Smooth muscle cell (in vitro differentiated cells): ENCODE data around the gene IL33. TPM values are rescaled to one million over a fixed set of nuclear protein-coding genes. Genes with fewer than 3 reads are reported as not detected.
"Not testable (repeated sequence)": the region's sequence is repeated elsewhere in the genome, so short reads cannot be mapped to it uniquely, and the experiment has no call there.

ENCODE experiments used
- DNase-seq: peaks from one replicate; lab custom pipeline; 2025; ENCODE audit not compliant: unreplicated experiment; lab: John Stamatoyannopoulos, UW
- H2AFZ ChIP-seq: fragments of 200-600 bp; sonication (generic); 2 replicates; pipeline ENCODE4 v1.6.0; 2016; ENCODE audit warnings: antibody characterized with exemption, low read depth, mild to moderate bottlenecking
- H3F3A ChIP-seq: fragments of 200-600 bp; sonication (generic); 2 replicates; pipeline ENCODE4 v1.6.0; 2017; ENCODE audit warnings: antibody characterized with exemption, low read depth
- H3K27ac ChIP-seq: fragments of 200-600 bp; sonication (generic); 2 replicates; pipeline ENCODE4 v1.5.1; 2016; ENCODE audit warnings: low read depth, mild to moderate bottlenecking
- H3K27me3 ChIP-seq: fragments of 200-600 bp; sonication (generic); 2 replicates; pipeline ENCODE4 v1.6.1; 2016; ENCODE audit warnings: low read depth, mild to moderate bottlenecking
- H3K36me3 ChIP-seq: fragments of 200-600 bp; sonication (generic); 2 replicates; pipeline ENCODE4 v1.5.1; 2016; ENCODE audit warnings: low read depth
- H3K4me1 ChIP-seq: fragments of 200-600 bp; sonication (generic); 2 replicates; pipeline ENCODE4 v1.5.1; 2016; ENCODE audit warnings: low read depth
- H3K4me2 ChIP-seq: fragments of 200-600 bp; sonication (generic); 2 replicates; pipeline ENCODE4 v1.6.0; 2016; ENCODE audit warnings: mild to moderate bottlenecking
- H3K4me3 ChIP-seq: fragments of 200-600 bp; sonication (generic); 2 replicates; pipeline ENCODE4 v1.5.1; 2016; ENCODE audit warnings: mild to moderate bottlenecking
- H3K79me2 ChIP-seq: fragments of 200-600 bp; sonication (generic); 2 replicates; pipeline ENCODE4 v1.6.0; 2016; ENCODE audit warnings: low read depth, mild to moderate bottlenecking
- H3K9ac ChIP-seq: fragments of 200-600 bp; sonication (generic); 2 replicates; pipeline ENCODE4 v1.6.0; 2016; ENCODE audit warnings: low read depth
- H3K9me3 ChIP-seq: fragments of 200-600 bp; sonication (generic); replicated peaks from 2 replicates; pipeline ENCODE4 v1.5.1; 2016; ENCODE audit warnings: low read depth
- H4K20me1 ChIP-seq: fragments of 200-600 bp; sonication (generic); 2 replicates; pipeline ENCODE4 v1.6.0; 2016; ENCODE audit warnings: low read depth
- CTCF ChIP-seq: fragments of 200-600 bp; sonication (generic); IDR thresholded peaks from 2 replicates; pipeline ENCODE4 v1.5.1; 2017; ENCODE audit warnings: borderline replicate concordance, mild to moderate bottlenecking, antibody characterized with exemption; ENCODE audit not compliant: insufficient read depth, poor library complexity, severe bottlenecking
- WGBS: methylation state at CpG from one replicate; pipeline ENCODE4 v1.1.7; 2016; ENCODE audit warnings: low lambda C conversion rate; 5-methylcytosine and 5-hydroxymethylcytosine counted together
- polyA plus RNA-seq: library from polyadenylated mRNA; unstranded; fragments of >200 nt; fragmentation: Nextera tagmentation; extraction: Ambion mirVana; gene quantifications from 2 replicates; pipeline ENCODE4 v1.2.1, GENCODE V29; 2016
- total RNA-seq: library from RNA; depleted of rRNA; stranded (reverse); fragments of >200 nt; gene quantifications from 2 replicates; pipeline ENCODE4 v1.2.3, GENCODE V29; 2014

IL33 gene, protein sequence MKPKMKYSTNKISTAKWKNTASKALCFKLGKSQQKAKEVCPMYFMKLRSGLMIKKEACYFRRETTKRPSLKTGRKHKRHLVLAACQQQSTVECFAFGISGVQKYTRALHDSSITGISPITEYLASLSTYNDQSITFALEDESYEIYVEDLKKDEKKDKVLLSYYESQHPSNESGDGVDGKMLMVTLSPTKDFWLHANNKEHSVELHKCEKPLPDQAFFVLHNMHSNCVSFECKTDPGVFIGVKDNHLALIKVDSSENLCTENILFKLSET
- total RNA-seq (14.4 and 18.8 TPM in 2 replicates), polyA plus RNA-seq (3.8 and 6.7 TPM in 2 replicates)

GRCh38 chr9:6215562-6215961 is at the start of gene IL33:
Gene IL33 (plus strand): TSS chr9:6215807. CDS start chr9:6241695, 25,888 bp downstream.
- peak within 1 kb of the TSS; percentile 79 for H3K4me2 ChIP-seq

GRCh38 chr9:6171667-6172066 is 43.9 kb upstream of the IL33 start:
- no peak overlapping the region for H3K4me3 ChIP-seq

More at GRCh38 chr9:6215562-6215961, at the start of gene IL33:
- H3K4me1 ChIP-seq: no peaks in the 10 kb centered on the region
- no peak within 1 kb of the TSS for H3K4me3 ChIP-seq
- H3K79me2 ChIP-seq: no peaks in the 10 kb centered on the region
- no peaks in the 10 kb centered on the region for H4K20me1 ChIP-seq
- DNase-seq: no peak
- no peaks in the 10 kb centered on the region for H3K27me3 ChIP-seq
- WGBS: 33% methylated on average over 3 of the region's 3 CpGs
- H2AFZ ChIP-seq: peak within 1 kb of the TSS; percentile 54
- no peaks in the 10 kb centered on the region for H3K9me3 ChIP-seq
- H3F3A ChIP-seq: no peaks in the 10 kb centered on the region
- no peak within 1 kb of the TSS for H3K9ac ChIP-seq
- H3K27ac ChIP-seq: peak within 1 kb of the TSS; percentile 66
- TF ChIP-seq CTCF: no peak
- H3K36me3 ChIP-seq: no peaks in the 10 kb centered on the region

DNA sequence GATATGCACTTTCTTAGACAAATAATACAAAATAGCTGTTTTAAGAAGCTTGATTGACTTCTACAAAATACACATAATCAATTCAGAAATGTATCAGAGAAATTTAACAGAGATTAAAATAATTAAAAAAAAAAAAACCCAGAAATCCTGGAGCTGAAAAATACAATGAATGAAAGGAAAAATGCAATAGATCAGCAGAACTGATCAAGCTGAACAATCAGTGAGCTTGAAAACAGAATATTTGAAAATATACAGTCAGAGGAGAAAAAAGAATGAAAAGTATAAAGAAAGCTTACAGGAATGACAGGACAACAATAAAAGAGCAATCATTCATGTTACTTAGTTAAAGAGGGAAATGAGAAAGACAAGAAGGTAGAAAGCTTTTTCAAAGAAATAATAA is 41.7 kb upstream of the IL33 start:
- Histone ChIP-seq H3K4me2 (no peak overlapping the region), H3K27me3 (no peaks in the 10 kb centered on the region), H3F3A (no peaks in the 10 kb centered on the region), H3K9me3 (peaks cover 14% of the 10 kb centered on the region), H3K79me2 (no peaks in the 10 kb centered on the region), H3K9ac (no peak overlapping the region), H2AFZ (no peak overlapping the region), H3K4me3 (no peak overlapping the region), H3K4me1 (no peaks in the 10 kb centered on the region), H3K27ac (no peak overlapping the region), H4K20me1 (no peaks in the 10 kb centered on the region), H3K36me3 (peaks cover 4% of the 10 kb centered on the region)
- DNase-seq: no peak
- no peak for TF ChIP-seq CTCF

More at GRCh38 chr9:6171667-6172066, 43.9 kb upstream of the IL33 start:
- H3K4me2 ChIP-seq: no peak overlapping the region
- peaks cover 4% of the 10 kb centered on the region for H3K36me3 ChIP-seq
- 7% methylated on average over 1 of the region's 1 CpG for WGBS
- no peaks in the 10 kb centered on the region for H3K79me2 ChIP-seq
- H4K20me1 ChIP-seq: no peaks in the 10 kb centered on the region
- H2AFZ ChIP-seq: no peak overlapping the region
- H3K9me3 ChIP-seq: peaks cover 14% of the 10 kb centered on the region
- no peaks in the 10 kb centered on the region for H3K27me3 ChIP-seq
- no peak overlapping the region for H3K9ac ChIP-seq
- DNase-seq: no peak
- H3K4me1 ChIP-seq: no peaks in the 10 kb centered on the region
- no peaks in the 10 kb centered on the region for H3F3A ChIP-seq
- H3K27ac ChIP-seq: no peak overlapping the region
- no peak for TF ChIP-seq CTCF

GRCh38 chr9:6182549-6183226 is 32.9 kb upstream of the IL33 start:
- H3K79me2 ChIP-seq, H3K4me1 ChIP-seq, H3K4me2 ChIP-seq, DNase-seq, H4K20me1 ChIP-seq, H3K9ac ChIP-seq, H3K36me3 ChIP-seq, H3K9me3 ChIP-seq, H3K27ac ChIP-seq, H3K4me3 ChIP-seq, H3K27me3 ChIP-seq, H2AFZ ChIP-seq, H3F3A ChIP-seq: not testable (repeated sequence)
- WGBS: 77% methylated on average over 24 of the region's 31 CpGs
